ENCODE data around the gene BMS1. TPM values are rescaled to one million over a fixed set of nuclear protein-coding genes. Genes with fewer than 3 reads are reported as not detected.

Gene BMS1
- total RNA-seq, 2 experiments from 2014 or later = 16.4 to 16.7 TPM

GRCh38 chr10:42767906-42768305 is 14.7 kb upstream of the BMS1 start:
- H3K4me3 Mint-ChIP-seq = no peak overlapping the region
- H3K27ac Mint-ChIP-seq = no peak overlapping the region
- peaks cover 6% of the 10 kb centered on the region for H3K9me3 Mint-ChIP-seq
- no peak for ATAC-seq (ENCODE audit: low read depth)
- DNase-seq = no peak
- no peaks in the 10 kb centered on the region for H3K4me1 Mint-ChIP-seq
- POLR2A ChIA-PET = no interaction called here
- no peaks in the 10 kb centered on the region for H3K36me3 Mint-ChIP-seq
- H3K27me3 Mint-ChIP-seq = peaks cover 22% of the 10 kb centered on the region

GRCh38 chr10:42768581-42769152 is 13.9 kb upstream of the BMS1 start:
- ATAC-seq (ENCODE audit: low read depth) (no peak), DNase-seq (no peak)
- Mint-ChIP-seq H3K27me3 (peaks cover 17% of the 10 kb centered on the region), H3K4me1 (no peaks in the 10 kb centered on the region), H3K27ac (no peak overlapping the region), H3K9me3 (peaks cover 7% of the 10 kb centered on the region), H3K4me3 (no peak overlapping the region), H3K36me3 (no peaks in the 10 kb centered on the region)
- POLR2A ChIA-PET = no interaction called here

GRCh38 chr10:42769173-42769572 is 13.4 kb upstream of the BMS1 start:
- H3K36me3 Mint-ChIP-seq = no peaks in the 10 kb centered on the region
- H3K9me3 Mint-ChIP-seq = peaks cover 4% of the 10 kb centered on the region
- H3K27me3 Mint-ChIP-seq = peaks cover 16% of the 10 kb centered on the region
- ATAC-seq (ENCODE audit: low read depth) = no peak
- H3K4me3 Mint-ChIP-seq = no peak overlapping the region
- no peak overlapping the region for H3K27ac Mint-ChIP-seq
- POLR2A ChIA-PET = no interaction called here
- H3K4me1 Mint-ChIP-seq = no peaks in the 10 kb centered on the region
- DNase-seq = no peak

GRCh38 chr10:42769673-42770072 is 12.9 kb upstream of the BMS1 start:
- no peaks in the 10 kb centered on the region for H3K4me1 Mint-ChIP-seq
- POLR2A ChIA-PET = no interaction called here
- H3K4me3 Mint-ChIP-seq = no peak overlapping the region

GRCh38 chr10:42776681-42777080 is 5.9 kb upstream of the BMS1 start:
- H3K27ac Mint-ChIP-seq = no peak overlapping the region
- POLR2A ChIA-PET = no interaction called here

More at GRCh38 chr10:42769673-42770072, 12.9 kb upstream of the BMS1 start:
- DNase-seq = no peak
- Mint-ChIP-seq H3K27ac (no peak overlapping the region), H3K27me3 (peaks cover 12% of the 10 kb centered on the region), H3K36me3 (no peaks in the 10 kb centered on the region), H3K9me3 (peaks cover 4% of the 10 kb centered on the region)
- no peak for ATAC-seq (ENCODE audit: low read depth)

GRCh38 chr10:42780456-42780855 is 2.1 kb upstream of the BMS1 start:
- H3K4me1 Mint-ChIP-seq = no peaks in the 10 kb centered on the region
- no peak for DNase-seq
- peaks cover 1% of the 10 kb centered on the region for H3K36me3 Mint-ChIP-seq
- peak overlapping the region; percentile 98 for H3K4me3 Mint-ChIP-seq
- no peak for ATAC-seq (ENCODE audit: low read depth)
- H3K9me3 Mint-ChIP-seq = no peaks in the 10 kb centered on the region
- POLR2A ChIA-PET = no interaction called here
- H3K27ac Mint-ChIP-seq = no peak overlapping the region
- H3K27me3 Mint-ChIP-seq = peaks cover 6% of the 10 kb centered on the region

More at GRCh38 chr10:42776681-42777080, 5.9 kb upstream of the BMS1 start:
- Mint-ChIP-seq H3K27me3 (peaks cover 6% of the 10 kb centered on the region), H3K36me3 (no peaks in the 10 kb centered on the region), H3K4me1 (no peaks in the 10 kb centered on the region), H3K9me3 (peaks cover 1% of the 10 kb centered on the region), H3K4me3 (no peak overlapping the region)
- ATAC-seq (ENCODE audit: low read depth) (no peak), DNase-seq (no peak)

- Mint-ChIP-seq H3K9me3 (no peaks in the 10 kb centered on the region), H3K4me1 (peaks cover 3% of the 10 kb centered on the region), H3K4me3 (peak overlapping the region; percentile 98), H3K36me3 (peaks cover 10% of the 10 kb centered on the region), H3K27ac (peak overlapping the region; percentile 91), H3K27me3 (no peaks in the 10 kb centered on the region)
- POLR2A ChIA-PET = interaction anchor here (0.7 to 2.3 kb wide), 3 partner anchors 15 to 513 kb away, joined by 3 to 8 read pairs (median 5); partner anchors contain the start of gene CSGALNACT2
- ATAC-seq (ENCODE audit: low read depth) (no peak), DNase-seq (no peak)
These were observed 626 bp upstream of the BMS1 start for GRCh38 chr10:42781893-42782445.

- H3K27me3 Mint-ChIP-seq = no peaks in the 10 kb centered on the region
- ATAC-seq (ENCODE audit: low read depth) (no peak), DNase-seq (no peak)
- H3K36me3 Mint-ChIP-seq = peaks cover 10% of the 10 kb centered on the region
- POLR2A ChIA-PET = interaction anchor here (0.6 to 2.3 kb wide), 6 partner anchors 14 to 679 kb away, joined by 3 to 8 read pairs (median 4); partner anchors contain the start of gene CSGALNACT2
- peak overlapping the region; percentile 91 for H3K27ac Mint-ChIP-seq
- H3K9me3 Mint-ChIP-seq = no peaks in the 10 kb centered on the region
- peaks cover 3% of the 10 kb centered on the region for H3K4me1 Mint-ChIP-seq
- H3K4me3 Mint-ChIP-seq = peak overlapping the region; percentile 98
These were observed 570 bp downstream of the BMS1 start for GRCh38 chr10:42783181-42783549.

- Mint-ChIP-seq H3K4me1 (peaks cover 3% of the 10 kb centered on the region), H3K36me3 (peaks cover 10% of the 10 kb centered on the region), H3K9me3 (no peaks in the 10 kb centered on the region), H3K4me3 (no peak overlapping the region), H3K27ac (no peak overlapping the region), H3K27me3 (no peaks in the 10 kb centered on the region)
- POLR2A ChIA-PET = no interaction called here
- ATAC-seq (ENCODE audit: low read depth) = no peak
- DNase-seq = no peak
These were observed 3.2 kb downstream of the BMS1 start for GRCh38 chr10:42785759-42786158.

GRCh38 chr10:42790835-42791234 is 8.2 kb downstream of the BMS1 start:
- Mint-ChIP-seq H3K27ac (no peak overlapping the region), H3K4me3 (no peak overlapping the region), H3K4me1 (peaks cover 3% of the 10 kb centered on the region), H3K36me3 (peaks cover 41% of the 10 kb centered on the region), H3K27me3 (no peaks in the 10 kb centered on the region), H3K9me3 (no peaks in the 10 kb centered on the region)
- POLR2A ChIA-PET = no interaction called here
- no peak for ATAC-seq (ENCODE audit: low read depth)
- DNase-seq = no peak

- no peaks in the 10 kb centered on the region for H3K27me3 Mint-ChIP-seq
- H3K4me3 Mint-ChIP-seq = no peak overlapping the region
- H3K9me3 Mint-ChIP-seq = no peaks in the 10 kb centered on the region
- POLR2A ChIA-PET = no interaction called here
- ATAC-seq (ENCODE audit: low read depth) (no peak), DNase-seq (no peak)
- no peak overlapping the region for H3K27ac Mint-ChIP-seq
- H3K36me3 Mint-ChIP-seq = peaks cover 58% of the 10 kb centered on the region
- no peaks in the 10 kb centered on the region for H3K4me1 Mint-ChIP-seq
These were observed 13.1 kb downstream of the BMS1 start for GRCh38 chr10:42795701-42796100.

- Mint-ChIP-seq H3K36me3 (peaks cover 49% of the 10 kb centered on the region), H3K27me3 (no peaks in the 10 kb centered on the region), H3K4me1 (peaks cover 1% of the 10 kb centered on the region), H3K27ac (no peak overlapping the region), H3K4me3 (no peak overlapping the region), H3K9me3 (no peaks in the 10 kb centered on the region)
- ATAC-seq (ENCODE audit: low read depth) (no peak), DNase-seq (no peak)
- POLR2A ChIA-PET = no interaction called here
These were observed 18.5 kb downstream of the BMS1 start for GRCh38 chr10:42801135-42801534.

- Mint-ChIP-seq H3K27me3 (no peaks in the 10 kb centered on the region), H3K9me3 (no peaks in the 10 kb centered on the region), H3K27ac (no peak overlapping the region), H3K4me3 (no peak overlapping the region), H3K36me3 (peaks cover 44% of the 10 kb centered on the region), H3K4me1 (peaks cover 1% of the 10 kb centered on the region)
- no peak for DNase-seq
- POLR2A ChIA-PET = no interaction called here
- ATAC-seq (ENCODE audit: low read depth) = no peak
These were observed 20.3 kb downstream of the BMS1 start for GRCh38 chr10:42802876-42803275.

- Mint-ChIP-seq H3K4me3 (no peak overlapping the region), H3K36me3 (peaks cover 55% of the 10 kb centered on the region), H3K27ac (no peak overlapping the region), H3K4me1 (peaks cover 10% of the 10 kb centered on the region), H3K27me3 (no peaks in the 10 kb centered on the region), H3K9me3 (peaks cover 17% of the 10 kb centered on the region)
- ATAC-seq (ENCODE audit: low read depth) = no peak
- DNase-seq = no peak
- POLR2A ChIA-PET = no interaction called here
These were observed 27.1 kb downstream of the BMS1 start for GRCh38 chr10:42809676-42810075.

Measured in activated naive CD8-positive, alpha-beta T cell treated with anti-CD3 and anti-CD28 coated beads, Interleukin-2, amount 10 ng/mL, durations not matched to agents 7 days and 5 days (primary cell).